ENCODE results near the gene PTPN3. TPM values are rescaled to one million over a fixed set of nuclear protein-coding genes. Genes with fewer than 3 reads are reported as not detected.

Gene PTPN3
- total and polyA plus RNA-seq, 2 experiments from 2014 or later = 0.86 to 1.3 TPM

- WGBS, 2 experiments (ENCODE audit: low coverage in 1 of 2, low lambda C conversion rate in 2 of 2, missing lambda C conversion rate in 2 of 2) = 60 to 73% methylated on average over 2 of the region's 2 CpGs
- Histone ChIP-seq H3K27ac (no peak overlapping the region), H3K79me2 (ENCODE audit: insufficient read depth) (no peaks in the 10 kb centered on the region), H3F3A (ENCODE audit: insufficient read depth) (0 out of 2 replicates have a peak, but pooled peaks cover 3% of the 10 kb centered on the region), H3K27me3 (replicated peaks; ENCODE audit: insufficient read depth) (no peaks in the 10 kb centered on the region), H3K4me1 (ENCODE audit: insufficient read depth) (no peaks in the 10 kb centered on the region), H4K20me1 (ENCODE audit: insufficient read depth) (no peaks in the 10 kb centered on the region), H3K9me2 (ENCODE audit: insufficient read depth) (no peaks in the 10 kb centered on the region), H3K4me3 (no peak overlapping the region), H2AFZ (no peak overlapping the region), H3K9ac (no peak overlapping the region), H3K4me2 (ENCODE audit: unreplicated experiment) (no peak overlapping the region), H3K36me3 (ENCODE audit: low read depth) (no peaks in the 10 kb centered on the region), H3K9me3 (ENCODE audit: low read depth) (no peaks in the 10 kb centered on the region)
- no peak for DNase-seq
- no peak for TF ChIP-seq EZH2 (IDR thresholded peaks at IDR 0.05; ENCODE audit: insufficient read depth, poor library complexity, severe bottlenecking)
- in situ Hi-C loops (cut with MboI) = no loop called here
Measured at GRCh38 chr9:109474944-109475343, 23.2 kb downstream of the PTPN3 start.

GRCh38 chr9:109474170-109474569, 23.9 kb downstream of the PTPN3 start:
- H3K4me3 ChIP-seq = no peak overlapping the region
- no peak overlapping the region for H3K4me2 ChIP-seq (ENCODE audit: unreplicated experiment)
- DNase-seq = no peak
- in situ Hi-C loops (cut with MboI) = no loop called here
- TF ChIP-seq EZH2 (IDR thresholded peaks at IDR 0.05; ENCODE audit: insufficient read depth, poor library complexity, severe bottlenecking) (no peak), EZH2phosphoT487 (IDR thresholded peaks at IDR 0.05; ENCODE audit: insufficient read depth, low read depth) (no peak)
- H3K79me2 ChIP-seq (ENCODE audit: insufficient read depth) = no peaks in the 10 kb centered on the region
- WGBS, 2 experiments (ENCODE audit: low coverage in 1 of 2, low lambda C conversion rate in 2 of 2, missing lambda C conversion rate in 2 of 2) = 74 to 81% methylated on average over 7 of the region's 7 CpGs
- H3F3A ChIP-seq (ENCODE audit: insufficient read depth) = 0 out of 2 replicates have a peak, but pooled peaks cover 3% of the 10 kb centered on the region
- no peaks in the 10 kb centered on the region for H3K9me3 ChIP-seq (ENCODE audit: low read depth)
- no peak overlapping the region for H3K27ac ChIP-seq
- H3K4me1 ChIP-seq (ENCODE audit: insufficient read depth) = no peaks in the 10 kb centered on the region
- no peaks in the 10 kb centered on the region for H4K20me1 ChIP-seq (ENCODE audit: insufficient read depth)
- H3K27me3 ChIP-seq (replicated peaks; ENCODE audit: insufficient read depth) = no peaks in the 10 kb centered on the region
- no peaks in the 10 kb centered on the region for H3K9me2 ChIP-seq (ENCODE audit: insufficient read depth)
- no peak overlapping the region for H3K9ac ChIP-seq
- H3K36me3 ChIP-seq (ENCODE audit: low read depth) = no peaks in the 10 kb centered on the region
- H2AFZ ChIP-seq = no peak overlapping the region

GRCh38 chr9:109473329-109473728, 24.8 kb downstream of the PTPN3 start:
- Histone ChIP-seq H3K9me2 (ENCODE audit: insufficient read depth) (no peaks in the 10 kb centered on the region), H3K9me3 (ENCODE audit: low read depth) (no peaks in the 10 kb centered on the region), H3K27me3 (replicated peaks; ENCODE audit: insufficient read depth) (no peaks in the 10 kb centered on the region), H3K4me1 (ENCODE audit: insufficient read depth) (no peaks in the 10 kb centered on the region), H3K79me2 (ENCODE audit: insufficient read depth) (no peaks in the 10 kb centered on the region), H3K4me3 (no peak overlapping the region), H4K20me1 (ENCODE audit: insufficient read depth) (no peaks in the 10 kb centered on the region), H3F3A (ENCODE audit: insufficient read depth) (0 out of 2 replicates have a peak, but pooled peaks cover 3% of the 10 kb centered on the region), H3K4me2 (ENCODE audit: unreplicated experiment) (no peak overlapping the region), H3K27ac (no peak overlapping the region), H3K9ac (no peak overlapping the region), H2AFZ (no peak overlapping the region), H3K36me3 (ENCODE audit: low read depth) (no peaks in the 10 kb centered on the region)
- 95% methylated on average over 7 of the region's 7 CpGs for WGBS, 2 experiments (ENCODE audit: low coverage in 1 of 2, low lambda C conversion rate in 2 of 2, missing lambda C conversion rate in 2 of 2)
- DNase-seq = no peak
- TF ChIP-seq EZH2phosphoT487 (IDR thresholded peaks at IDR 0.05; ENCODE audit: insufficient read depth, low read depth) (no peak), EZH2 (IDR thresholded peaks at IDR 0.05; ENCODE audit: insufficient read depth, poor library complexity, severe bottlenecking) (no peak)
- in situ Hi-C loops (cut with MboI) = no loop called here

GRCh38 chr9:109471475-109472393, 26.4 kb downstream of the PTPN3 start:
- H2AFZ ChIP-seq = no peak overlapping the region
- H3K4me1 ChIP-seq (ENCODE audit: insufficient read depth) = no peaks in the 10 kb centered on the region
- H3K79me2 ChIP-seq (ENCODE audit: insufficient read depth) = no peaks in the 10 kb centered on the region
- no peak overlapping the region for H3K27ac ChIP-seq
- DNase-seq = peak; percentile 21
- no peaks in the 10 kb centered on the region for H3K9me2 ChIP-seq (ENCODE audit: insufficient read depth)
- no peaks in the 10 kb centered on the region for H3K36me3 ChIP-seq (ENCODE audit: low read depth)
- no peak overlapping the region for H3K4me2 ChIP-seq (ENCODE audit: unreplicated experiment)
- H3K4me3 ChIP-seq = no peak overlapping the region
- no peaks in the 10 kb centered on the region for H4K20me1 ChIP-seq (ENCODE audit: insufficient read depth)
- in situ Hi-C loops (cut with MboI) = no loop called here
- 40 to 45% methylated on average over 5 of the region's 5 CpGs for WGBS, 2 experiments (ENCODE audit: low coverage in 1 of 2, low lambda C conversion rate in 2 of 2, missing lambda C conversion rate in 2 of 2)
- H3K9ac ChIP-seq = no peak overlapping the region
- 0 out of 2 replicates have a peak, but pooled peaks cover 3% of the 10 kb centered on the region for H3F3A ChIP-seq (ENCODE audit: insufficient read depth)
- H3K9me3 ChIP-seq (ENCODE audit: low read depth) = no peaks in the 10 kb centered on the region
- no peaks in the 10 kb centered on the region for H3K27me3 ChIP-seq (replicated peaks; ENCODE audit: insufficient read depth)
- TF ChIP-seq EZH2 (IDR thresholded peaks at IDR 0.05; ENCODE audit: insufficient read depth, poor library complexity, severe bottlenecking) = no peak
- TF ChIP-seq EZH2phosphoT487 (IDR thresholded peaks at IDR 0.05; ENCODE audit: insufficient read depth, low read depth) = no peak
